Measurements from ENCODE around the gene NDUFAF3. TPM values are rescaled to one million over a fixed set of nuclear protein-coding genes. Genes with fewer than 3 reads are reported as not detected.

Gene NDUFAF3
- total RNA-seq, 1 experiment from 2014 or later, result 36.8 TPM

DNA sequence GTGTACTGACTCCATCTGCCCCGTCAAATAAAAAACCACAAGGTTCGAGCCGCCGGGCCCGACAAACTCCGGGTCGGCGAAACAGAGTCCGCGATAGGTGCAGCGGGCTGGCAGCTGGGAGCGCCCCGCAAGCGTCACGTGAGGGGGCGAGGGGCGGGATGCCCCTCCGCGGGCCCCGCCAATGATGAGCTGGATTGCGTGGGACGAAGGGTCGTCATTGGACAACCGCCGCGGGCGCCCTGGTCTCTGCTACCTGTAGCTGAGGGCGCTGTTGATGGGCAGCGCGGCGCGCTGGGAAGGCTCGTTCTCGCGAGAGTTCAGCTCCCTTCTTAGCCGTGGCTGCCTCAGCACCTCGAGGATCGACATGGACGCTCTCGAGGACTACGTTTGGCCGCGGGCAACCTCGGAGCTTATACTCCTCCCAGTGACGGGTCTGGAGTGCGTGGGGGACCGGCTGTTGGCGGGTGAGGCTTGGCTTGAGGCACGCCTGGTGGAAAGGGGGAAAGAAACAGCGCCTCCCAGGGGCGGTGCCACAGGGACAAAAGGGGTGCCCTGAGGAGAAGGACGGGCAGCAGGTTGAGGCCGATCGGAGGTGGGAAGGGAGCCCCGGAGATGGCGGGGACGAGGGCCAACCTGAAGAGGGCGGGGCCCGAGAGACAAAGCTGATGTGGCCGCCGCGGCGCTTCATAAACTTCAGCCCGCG lies 14.7 kb upstream of the NDUFAF3 start, which contains the start of gene WDR6 (continued):
- TF ChIP-seq NR3C1 (CRISPR knock-in tag; conservative IDR thresholded peaks at IDR 0.05; ENCODE audit: low read depth) (no peak), TEAD1 (CRISPR knock-in tag; IDR thresholded peaks at IDR 0.05) (peak; percentile 14; the same call in 1 of the 2 replicates), ESRRA (CRISPR knock-in tag; IDR thresholded peaks at IDR 0.05; ENCODE audit: borderline replicate concordance) (peak; percentile 48; the same call in 1 of the 2 replicates), ZNF121 (CRISPR knock-in tag; IDR thresholded peaks at IDR 0.05) (no peak), OVOL2 (CRISPR knock-in tag; IDR thresholded peaks at IDR 0.05; ENCODE audit: borderline replicate concordance) (no peak), TP53 (CRISPR knock-in tag; IDR thresholded peaks at IDR 0.05) (peak; percentile 37; the same call in 1 of the 2 replicates), ZNF671 (CRISPR knock-in tag; IDR thresholded peaks at IDR 0.05) (peak; percentile 70; the same call in 1 of the 2 replicates), ZNF263 (CRISPR knock-in tag; IDR thresholded peaks at IDR 0.05; ENCODE audit: low read depth) (no peak)
- TF ChIP-seq, protein P1, sequence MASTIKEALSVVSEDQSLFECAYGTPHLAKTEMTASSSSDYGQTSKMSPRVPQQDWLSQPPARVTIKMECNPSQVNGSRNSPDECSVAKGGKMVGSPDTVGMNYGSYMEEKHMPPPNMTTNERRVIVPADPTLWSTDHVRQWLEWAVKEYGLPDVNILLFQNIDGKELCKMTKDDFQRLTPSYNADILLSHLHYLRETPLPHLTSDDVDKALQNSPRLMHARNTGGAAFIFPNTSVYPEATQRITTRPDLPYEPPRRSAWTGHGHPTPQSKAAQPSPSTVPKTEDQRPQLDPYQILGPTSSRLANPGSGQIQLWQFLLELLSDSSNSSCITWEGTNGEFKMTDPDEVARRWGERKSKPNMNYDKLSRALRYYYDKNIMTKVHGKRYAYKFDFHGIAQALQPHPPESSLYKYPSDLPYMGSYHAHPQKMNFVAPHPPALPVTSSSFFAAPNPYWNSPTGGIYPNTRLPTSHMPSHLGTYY (CRISPR knock-in tag; IDR thresholded peaks at IDR 0.05), result 0 out of 2 replicates have a peak, but pooled peaks have one; percentile 27
- TF ChIP-seq, protein P2, sequence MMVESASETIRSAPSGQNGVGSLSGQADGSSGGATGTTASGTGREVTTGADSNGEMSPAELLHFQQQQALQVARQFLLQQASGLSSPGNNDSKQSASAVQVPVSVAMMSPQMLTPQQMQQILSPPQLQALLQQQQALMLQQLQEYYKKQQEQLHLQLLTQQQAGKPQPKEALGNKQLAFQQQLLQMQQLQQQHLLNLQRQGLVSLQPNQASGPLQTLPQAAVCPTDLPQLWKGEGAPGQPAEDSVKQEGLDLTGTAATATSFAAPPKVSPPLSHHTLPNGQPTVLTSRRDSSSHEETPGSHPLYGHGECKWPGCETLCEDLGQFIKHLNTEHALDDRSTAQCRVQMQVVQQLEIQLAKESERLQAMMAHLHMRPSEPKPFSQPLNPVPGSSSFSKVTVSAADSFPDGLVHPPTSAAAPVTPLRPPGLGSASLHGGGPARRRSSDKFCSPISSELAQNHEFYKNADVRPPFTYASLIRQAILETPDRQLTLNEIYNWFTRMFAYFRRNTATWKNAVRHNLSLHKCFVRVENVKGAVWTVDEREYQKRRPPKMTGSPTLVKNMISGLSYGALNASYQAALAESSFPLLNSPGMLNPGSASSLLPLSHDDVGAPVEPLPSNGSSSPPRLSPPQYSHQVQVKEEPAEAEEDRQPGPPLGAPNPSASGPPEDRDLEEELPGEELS (CRISPR knock-in tag; IDR thresholded peaks at IDR 0.05), result peak; percentile 21; the same call in 1 of the 2 replicates
- TF ChIP-seq, protein P3, sequence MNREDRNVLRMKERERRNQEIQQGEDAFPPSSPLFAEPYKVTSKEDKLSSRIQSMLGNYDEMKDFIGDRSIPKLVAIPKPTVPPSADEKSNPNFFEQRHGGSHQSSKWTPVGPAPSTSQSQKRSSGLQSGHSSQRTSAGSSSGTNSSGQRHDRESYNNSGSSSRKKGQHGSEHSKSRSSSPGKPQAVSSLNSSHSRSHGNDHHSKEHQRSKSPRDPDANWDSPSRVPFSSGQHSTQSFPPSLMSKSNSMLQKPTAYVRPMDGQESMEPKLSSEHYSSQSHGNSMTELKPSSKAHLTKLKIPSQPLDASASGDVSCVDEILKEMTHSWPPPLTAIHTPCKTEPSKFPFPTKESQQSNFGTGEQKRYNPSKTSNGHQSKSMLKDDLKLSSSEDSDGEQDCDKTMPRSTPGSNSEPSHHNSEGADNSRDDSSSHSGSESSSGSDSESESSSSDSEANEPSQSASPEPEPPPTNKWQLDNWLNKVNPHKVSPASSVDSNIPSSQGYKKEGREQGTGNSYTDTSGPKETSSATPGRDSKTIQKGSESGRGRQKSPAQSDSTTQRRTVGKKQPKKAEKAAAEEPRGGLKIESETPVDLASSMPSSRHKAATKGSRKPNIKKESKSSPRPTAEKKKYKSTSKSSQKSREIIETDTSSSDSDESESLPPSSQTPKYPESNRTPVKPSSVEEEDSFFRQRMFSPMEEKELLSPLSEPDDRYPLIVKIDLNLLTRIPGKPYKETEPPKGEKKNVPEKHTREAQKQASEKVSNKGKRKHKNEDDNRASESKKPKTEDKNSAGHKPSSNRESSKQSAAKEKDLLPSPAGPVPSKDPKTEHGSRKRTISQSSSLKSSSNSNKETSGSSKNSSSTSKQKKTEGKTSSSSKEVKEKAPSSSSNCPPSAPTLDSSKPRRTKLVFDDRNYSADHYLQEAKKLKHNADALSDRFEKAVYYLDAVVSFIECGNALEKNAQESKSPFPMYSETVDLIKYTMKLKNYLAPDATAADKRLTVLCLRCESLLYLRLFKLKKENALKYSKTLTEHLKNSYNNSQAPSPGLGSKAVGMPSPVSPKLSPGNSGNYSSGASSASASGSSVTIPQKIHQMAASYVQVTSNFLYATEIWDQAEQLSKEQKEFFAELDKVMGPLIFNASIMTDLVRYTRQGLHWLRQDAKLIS (CRISPR knock-in tag; IDR thresholded peaks at IDR 0.05; ENCODE audit: borderline replicate concordance), result peak; percentile 70; the same call in 1 of the 2 replicates
- TF ChIP-seq, protein P4, sequence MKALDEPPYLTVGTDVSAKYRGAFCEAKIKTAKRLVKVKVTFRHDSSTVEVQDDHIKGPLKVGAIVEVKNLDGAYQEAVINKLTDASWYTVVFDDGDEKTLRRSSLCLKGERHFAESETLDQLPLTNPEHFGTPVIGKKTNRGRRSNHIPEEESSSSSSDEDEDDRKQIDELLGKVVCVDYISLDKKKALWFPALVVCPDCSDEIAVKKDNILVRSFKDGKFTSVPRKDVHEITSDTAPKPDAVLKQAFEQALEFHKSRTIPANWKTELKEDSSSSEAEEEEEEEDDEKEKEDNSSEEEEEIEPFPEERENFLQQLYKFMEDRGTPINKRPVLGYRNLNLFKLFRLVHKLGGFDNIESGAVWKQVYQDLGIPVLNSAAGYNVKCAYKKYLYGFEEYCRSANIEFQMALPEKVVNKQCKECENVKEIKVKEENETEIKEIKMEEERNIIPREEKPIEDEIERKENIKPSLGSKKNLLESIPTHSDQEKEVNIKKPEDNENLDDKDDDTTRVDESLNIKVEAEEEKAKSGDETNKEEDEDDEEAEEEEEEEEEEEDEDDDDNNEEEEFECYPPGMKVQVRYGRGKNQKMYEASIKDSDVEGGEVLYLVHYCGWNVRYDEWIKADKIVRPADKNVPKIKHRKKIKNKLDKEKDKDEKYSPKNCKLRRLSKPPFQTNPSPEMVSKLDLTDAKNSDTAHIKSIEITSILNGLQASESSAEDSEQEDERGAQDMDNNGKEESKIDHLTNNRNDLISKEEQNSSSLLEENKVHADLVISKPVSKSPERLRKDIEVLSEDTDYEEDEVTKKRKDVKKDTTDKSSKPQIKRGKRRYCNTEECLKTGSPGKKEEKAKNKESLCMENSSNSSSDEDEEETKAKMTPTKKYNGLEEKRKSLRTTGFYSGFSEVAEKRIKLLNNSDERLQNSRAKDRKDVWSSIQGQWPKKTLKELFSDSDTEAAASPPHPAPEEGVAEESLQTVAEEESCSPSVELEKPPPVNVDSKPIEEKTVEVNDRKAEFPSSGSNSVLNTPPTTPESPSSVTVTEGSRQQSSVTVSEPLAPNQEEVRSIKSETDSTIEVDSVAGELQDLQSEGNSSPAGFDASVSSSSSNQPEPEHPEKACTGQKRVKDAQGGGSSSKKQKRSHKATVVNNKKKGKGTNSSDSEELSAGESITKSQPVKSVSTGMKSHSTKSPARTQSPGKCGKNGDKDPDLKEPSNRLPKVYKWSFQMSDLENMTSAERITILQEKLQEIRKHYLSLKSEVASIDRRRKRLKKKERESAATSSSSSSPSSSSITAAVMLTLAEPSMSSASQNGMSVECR (CRISPR knock-in tag; IDR thresholded peaks at IDR 0.05; ENCODE audit: borderline replicate concordance), result peak; percentile 51
- TF ChIP-seq, protein P5, sequence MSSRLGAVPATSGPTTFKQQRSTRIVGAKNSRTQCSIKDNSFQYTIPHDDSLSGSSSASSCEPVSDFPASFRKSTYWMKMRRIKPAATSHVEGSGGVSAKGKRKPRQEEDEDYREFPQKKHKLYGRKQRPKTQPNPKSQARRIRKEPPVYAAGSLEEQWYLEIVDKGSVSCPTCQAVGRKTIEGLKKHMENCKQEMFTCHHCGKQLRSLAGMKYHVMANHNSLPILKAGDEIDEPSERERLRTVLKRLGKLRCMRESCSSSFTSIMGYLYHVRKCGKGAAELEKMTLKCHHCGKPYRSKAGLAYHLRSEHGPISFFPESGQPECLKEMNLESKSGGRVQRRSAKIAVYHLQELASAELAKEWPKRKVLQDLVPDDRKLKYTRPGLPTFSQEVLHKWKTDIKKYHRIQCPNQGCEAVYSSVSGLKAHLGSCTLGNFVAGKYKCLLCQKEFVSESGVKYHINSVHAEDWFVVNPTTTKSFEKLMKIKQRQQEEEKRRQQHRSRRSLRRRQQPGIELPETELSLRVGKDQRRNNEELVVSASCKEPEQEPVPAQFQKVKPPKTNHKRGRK (CRISPR knock-in tag; IDR thresholded peaks at IDR 0.05; ENCODE audit: borderline replicate concordance), result no peak
- TF ChIP-seq, protein P6, sequence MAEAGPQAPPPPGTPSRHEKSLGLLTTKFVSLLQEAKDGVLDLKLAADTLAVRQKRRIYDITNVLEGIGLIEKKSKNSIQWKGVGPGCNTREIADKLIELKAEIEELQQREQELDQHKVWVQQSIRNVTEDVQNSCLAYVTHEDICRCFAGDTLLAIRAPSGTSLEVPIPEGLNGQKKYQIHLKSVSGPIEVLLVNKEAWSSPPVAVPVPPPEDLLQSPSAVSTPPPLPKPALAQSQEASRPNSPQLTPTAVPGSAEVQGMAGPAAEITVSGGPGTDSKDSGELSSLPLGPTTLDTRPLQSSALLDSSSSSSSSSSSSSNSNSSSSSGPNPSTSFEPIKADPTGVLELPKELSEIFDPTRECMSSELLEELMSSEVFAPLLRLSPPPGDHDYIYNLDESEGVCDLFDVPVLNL (CRISPR knock-in tag; IDR thresholded peaks at IDR 0.05; ENCODE audit: borderline replicate concordance, low read depth), result no peak
- TF ChIP-seq, protein P7, sequence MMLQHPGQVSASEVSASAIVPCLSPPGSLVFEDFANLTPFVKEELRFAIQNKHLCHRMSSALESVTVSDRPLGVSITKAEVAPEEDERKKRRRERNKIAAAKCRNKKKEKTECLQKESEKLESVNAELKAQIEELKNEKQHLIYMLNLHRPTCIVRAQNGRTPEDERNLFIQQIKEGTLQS (CRISPR knock-in tag; conservative IDR thresholded peaks at IDR 0.05), result no peak
- TF ChIP-seq, protein P8, sequence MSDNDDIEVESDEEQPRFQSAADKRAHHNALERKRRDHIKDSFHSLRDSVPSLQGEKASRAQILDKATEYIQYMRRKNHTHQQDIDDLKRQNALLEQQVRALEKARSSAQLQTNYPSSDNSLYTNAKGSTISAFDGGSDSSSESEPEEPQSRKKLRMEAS (CRISPR knock-in tag; IDR thresholded peaks at IDR 0.05), result peak; percentile 84
- TF ChIP-seq, protein P9, sequence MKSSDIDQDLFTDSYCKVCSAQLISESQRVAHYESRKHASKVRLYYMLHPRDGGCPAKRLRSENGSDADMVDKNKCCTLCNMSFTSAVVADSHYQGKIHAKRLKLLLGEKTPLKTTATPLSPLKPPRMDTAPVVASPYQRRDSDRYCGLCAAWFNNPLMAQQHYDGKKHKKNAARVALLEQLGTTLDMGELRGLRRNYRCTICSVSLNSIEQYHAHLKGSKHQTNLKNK (CRISPR knock-in tag; IDR thresholded peaks at IDR 0.05), result peak; percentile 83
- TF ChIP-seq, protein P10, sequence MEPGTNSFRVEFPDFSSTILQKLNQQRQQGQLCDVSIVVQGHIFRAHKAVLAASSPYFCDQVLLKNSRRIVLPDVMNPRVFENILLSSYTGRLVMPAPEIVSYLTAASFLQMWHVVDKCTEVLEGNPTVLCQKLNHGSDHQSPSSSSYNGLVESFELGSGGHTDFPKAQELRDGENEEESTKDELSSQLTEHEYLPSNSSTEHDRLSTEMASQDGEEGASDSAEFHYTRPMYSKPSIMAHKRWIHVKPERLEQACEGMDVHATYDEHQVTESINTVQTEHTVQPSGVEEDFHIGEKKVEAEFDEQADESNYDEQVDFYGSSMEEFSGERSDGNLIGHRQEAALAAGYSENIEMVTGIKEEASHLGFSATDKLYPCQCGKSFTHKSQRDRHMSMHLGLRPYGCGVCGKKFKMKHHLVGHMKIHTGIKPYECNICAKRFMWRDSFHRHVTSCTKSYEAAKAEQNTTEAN (CRISPR knock-in tag; IDR thresholded peaks at IDR 0.05), result no peak
- TF ChIP-seq, protein P11, sequence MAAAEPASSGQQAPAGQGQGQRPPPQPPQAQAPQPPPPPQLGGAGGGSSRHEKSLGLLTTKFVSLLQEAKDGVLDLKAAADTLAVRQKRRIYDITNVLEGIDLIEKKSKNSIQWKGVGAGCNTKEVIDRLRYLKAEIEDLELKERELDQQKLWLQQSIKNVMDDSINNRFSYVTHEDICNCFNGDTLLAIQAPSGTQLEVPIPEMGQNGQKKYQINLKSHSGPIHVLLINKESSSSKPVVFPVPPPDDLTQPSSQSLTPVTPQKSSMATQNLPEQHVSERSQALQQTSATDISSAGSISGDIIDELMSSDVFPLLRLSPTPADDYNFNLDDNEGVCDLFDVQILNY (CRISPR knock-in tag; IDR thresholded peaks at IDR 0.05), result peak; percentile 68
